ENCODE data around the gene CD177.
A peak's percentile ranks its signal among the peaks of the same experiment; 100 is the strongest.
"Not testable (repeated sequence)": the region's sequence is repeated elsewhere in the genome, so short reads cannot be mapped to it uniquely, and the experiment has no call there.

CD177 gene

GRCh38 chr19:43336508-43336907, 17.0 kb upstream of the CD177 start:
- not testable (repeated sequence) for DNase-seq

- no peak for DNase-seq
These were observed 15.7 kb upstream of the CD177 start for GRCh38 chr19:43337737-43338136.

GRCh38 chr19:43338530-43338929, 15.0 kb upstream of the CD177 start:
- no peak for DNase-seq

- not testable (repeated sequence) for DNase-seq
These were observed 14.1 kb upstream of the CD177 start for GRCh38 chr19:43339243-43339930.

- DNase-seq: not testable (repeated sequence)
These were observed 13.4 kb upstream of the CD177 start for GRCh38 chr19:43340101-43340500.

- not testable (repeated sequence) for DNase-seq
These were observed 12.4 kb upstream of the CD177 start for GRCh38 chr19:43341098-43341497.

- peak; percentile 8 to 18 for DNase-seq
These were observed 11.4 kb upstream of the CD177 start for GRCh38 chr19:43342104-43342503.

GRCh38 chr19:43344347-43344925, 9.1 kb upstream of the CD177 start:
- not testable (repeated sequence) for DNase-seq

- not testable (repeated sequence) for DNase-seq
These were observed 3.7 kb upstream of the CD177 start for GRCh38 chr19:43349813-43350212.

- DNase-seq: no peak
These were observed 1.3 kb upstream of the CD177 start for GRCh38 chr19:43351998-43352746.

- no peak for DNase-seq
These were observed 780 bp downstream of the CD177 start for GRCh38 chr19:43354305-43354627.

- DNase-seq: not testable (repeated sequence)
These were observed 3.3 kb downstream of the CD177 start for GRCh38 chr19:43356749-43357148.

- DNase-seq: no peak
These were observed 8.7 kb downstream of the CD177 start for GRCh38 chr19:43362179-43362578.

- no peak for DNase-seq
These were observed 9.3 kb downstream of the CD177 start for GRCh38 chr19:43362745-43363144.

- DNase-seq: not testable (repeated sequence)
These were observed 12.2 kb downstream of the CD177 start for GRCh38 chr19:43365677-43366076.

- DNase-seq: no peak
These were observed 14.3 kb downstream of the CD177 start for GRCh38 chr19:43367822-43368221.

GRCh38 chr19:43368897-43369296, 15.4 kb downstream of the CD177 start:
- DNase-seq: not testable (repeated sequence)

- DNase-seq: no peak
These were observed 18.4 kb downstream of the CD177 start for GRCh38 chr19:43371909-43372308.

GRCh38 chr19:43372462-43372861, 19.0 kb downstream of the CD177 start:
- DNase-seq: no peak

- not testable (repeated sequence) for DNase-seq
These were observed 24.1 kb downstream of the CD177 start for GRCh38 chr19:43377624-43378023.

- DNase-seq: no peak
These were observed 26.5 kb downstream of the CD177 start for GRCh38 chr19:43380008-43380407.

GRCh38 chr19:43380771-43381386, 27.4 kb downstream of the CD177 start:
- DNase-seq: no peak

- DNase-seq: not testable (repeated sequence)
These were observed 29.2 kb downstream of the CD177 start for GRCh38 chr19:43382586-43383216.

All from inflammatory macrophage treated with lipopolysaccharide for 1 hour (primary cell).